ENCODE data around the gene SHISA4.

SHISA4 gene

DNA sequence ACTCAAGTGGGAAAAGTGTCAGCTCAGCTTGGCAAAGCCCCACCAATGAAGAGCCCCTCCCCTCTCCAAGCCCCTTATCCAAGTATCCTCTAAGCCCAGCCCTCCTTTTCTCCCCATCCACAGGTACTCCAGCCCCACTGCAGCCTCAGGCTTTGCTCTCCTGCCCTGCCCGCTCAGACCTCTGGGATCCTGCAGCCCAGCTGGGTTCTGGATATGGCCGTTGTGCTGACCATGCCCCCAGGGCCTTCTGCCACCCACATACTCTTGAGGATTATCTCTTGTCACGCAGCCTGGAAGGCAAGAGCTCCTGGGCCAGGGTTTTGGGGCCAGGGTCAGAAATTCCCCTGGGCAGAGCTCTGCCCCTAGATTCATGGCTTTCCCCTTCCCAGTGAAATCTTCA lies 4.7 kb downstream of the SHISA4 start:
- H3K36me3 ChIP-seq (ENCODE audit: insufficient read depth, low read length) = no peaks in the 10 kb centered on the region
- DNase-seq = no peak
- peaks cover 3% of the 10 kb centered on the region; the same call in 1 of the 2 replicates for H4K20me1 ChIP-seq (ENCODE audit: insufficient read depth, low read length)
- ATAC-seq (ENCODE audit: insufficient read depth, low read depth) = no peak
- H3K9ac ChIP-seq (ENCODE audit: low read depth, low read length) = no peak overlapping the region
- no peak overlapping the region for H3K27ac ChIP-seq (ENCODE audit: low read length)
- peaks cover 6% of the 10 kb centered on the region for H3K27me3 ChIP-seq (ENCODE audit: insufficient read depth, low read length, poor library complexity)
- TF ChIP-seq, protein P1, sequence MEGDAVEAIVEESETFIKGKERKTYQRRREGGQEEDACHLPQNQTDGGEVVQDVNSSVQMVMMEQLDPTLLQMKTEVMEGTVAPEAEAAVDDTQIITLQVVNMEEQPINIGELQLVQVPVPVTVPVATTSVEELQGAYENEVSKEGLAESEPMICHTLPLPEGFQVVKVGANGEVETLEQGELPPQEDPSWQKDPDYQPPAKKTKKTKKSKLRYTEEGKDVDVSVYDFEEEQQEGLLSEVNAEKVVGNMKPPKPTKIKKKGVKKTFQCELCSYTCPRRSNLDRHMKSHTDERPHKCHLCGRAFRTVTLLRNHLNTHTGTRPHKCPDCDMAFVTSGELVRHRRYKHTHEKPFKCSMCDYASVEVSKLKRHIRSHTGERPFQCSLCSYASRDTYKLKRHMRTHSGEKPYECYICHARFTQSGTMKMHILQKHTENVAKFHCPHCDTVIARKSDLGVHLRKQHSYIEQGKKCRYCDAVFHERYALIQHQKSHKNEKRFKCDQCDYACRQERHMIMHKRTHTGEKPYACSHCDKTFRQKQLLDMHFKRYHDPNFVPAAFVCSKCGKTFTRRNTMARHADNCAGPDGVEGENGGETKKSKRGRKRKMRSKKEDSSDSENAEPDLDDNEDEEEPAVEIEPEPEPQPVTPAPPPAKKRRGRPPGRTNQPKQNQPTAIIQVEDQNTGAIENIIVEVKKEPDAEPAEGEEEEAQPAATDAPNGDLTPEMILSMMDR (IDR thresholded peaks at IDR 0.05; ENCODE audit: borderline replicate concordance, extremely low read depth, low read length, poor library complexity, severe bottlenecking) = no peak
- TF ChIP-seq EZH2 (IDR thresholded peaks at IDR 0.05; ENCODE audit: borderline replicate concordance, low read depth, low read length, severe bottlenecking) = no peak
- H3K4me2 ChIP-seq (ENCODE audit: insufficient read depth, low read length) = no peak overlapping the region
- no peaks in the 10 kb centered on the region for H3K9me3 ChIP-seq (ENCODE audit: insufficient read depth, low read length, severe bottlenecking)
- no peaks in the 10 kb centered on the region for H3K79me2 ChIP-seq (ENCODE audit: insufficient read depth, low read length)
- H2AFZ ChIP-seq (ENCODE audit: low read depth, low read length) = no peak overlapping the region
- H3K4me1 ChIP-seq (ENCODE audit: insufficient read depth, low read length) = peaks cover 7% of the 10 kb centered on the region
- no peak overlapping the region for H3K4me3 ChIP-seq (ENCODE audit: low read depth in 1 of 2, low read length in 2 of 2)

DNA sequence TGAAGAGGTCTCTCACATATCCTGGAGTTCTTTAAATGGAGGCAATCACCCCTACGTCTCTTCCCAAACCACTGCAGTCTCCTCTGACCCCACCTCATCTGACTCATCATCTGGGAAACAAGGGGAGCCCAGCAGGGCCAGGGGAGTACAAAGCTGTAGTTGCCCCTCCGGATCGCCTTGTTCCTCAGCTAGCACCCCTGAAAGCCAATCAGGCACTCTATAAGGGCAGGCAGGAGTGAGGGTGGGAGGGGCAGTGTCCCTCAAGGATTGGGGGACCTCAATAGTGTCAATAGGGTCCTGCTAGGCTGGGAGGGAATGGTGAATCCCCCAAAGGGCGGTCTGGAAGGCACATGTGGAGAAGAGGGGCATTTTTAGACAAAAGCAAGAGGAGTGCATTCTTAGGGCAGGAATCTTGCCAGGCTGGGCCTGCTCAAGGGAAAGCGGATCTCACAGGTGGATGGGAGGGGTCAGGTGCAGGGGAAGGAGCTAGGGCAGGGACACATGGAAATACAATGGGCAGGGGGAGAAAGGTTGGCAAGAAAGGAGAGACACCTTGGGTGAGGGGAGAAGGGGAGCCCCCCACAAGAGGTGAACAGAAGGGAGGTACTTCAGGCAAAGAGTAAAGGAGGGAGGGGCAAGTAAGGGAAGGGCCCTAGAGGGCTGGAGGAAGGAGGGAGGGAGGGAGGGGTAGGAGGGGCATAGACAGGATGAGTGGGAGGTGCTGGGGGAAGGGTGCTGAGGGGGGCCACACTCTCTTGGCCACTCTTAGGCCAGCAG lies 5.8 kb downstream of the SHISA4 start:
- no peak overlapping the region for H3K27ac ChIP-seq (ENCODE audit: low read length)
- H3K9ac ChIP-seq (ENCODE audit: low read depth, low read length) = no peak overlapping the region
- H3K79me2 ChIP-seq (ENCODE audit: insufficient read depth, low read length) = no peaks in the 10 kb centered on the region
- H3K4me2 ChIP-seq (ENCODE audit: insufficient read depth, low read length) = no peak overlapping the region
- H3K9me3 ChIP-seq (ENCODE audit: insufficient read depth, low read length, severe bottlenecking) = no peaks in the 10 kb centered on the region
- DNase-seq (peak; percentile 19), ATAC-seq (ENCODE audit: insufficient read depth, low read depth) (no peak)
- H3K4me3 ChIP-seq (ENCODE audit: low read depth in 1 of 2, low read length in 2 of 2) = no peak overlapping the region
- H4K20me1 ChIP-seq (ENCODE audit: insufficient read depth, low read length) = peaks cover 3% of the 10 kb centered on the region; the same call in 1 of the 2 replicates
- no peak overlapping the region for H2AFZ ChIP-seq (ENCODE audit: low read depth, low read length)
- no peaks in the 10 kb centered on the region for H3K36me3 ChIP-seq (ENCODE audit: insufficient read depth, low read length)
- TF ChIP-seq, protein P1 (IDR thresholded peaks at IDR 0.05; ENCODE audit: borderline replicate concordance, extremely low read depth, low read length, poor library complexity, severe bottlenecking) = no peak
- no peak for TF ChIP-seq EZH2 (IDR thresholded peaks at IDR 0.05; ENCODE audit: borderline replicate concordance, low read depth, low read length, severe bottlenecking)
- H3K27me3 ChIP-seq (ENCODE audit: insufficient read depth, low read length, poor library complexity) = peaks cover 6% of the 10 kb centered on the region
- peaks cover 7% of the 10 kb centered on the region for H3K4me1 ChIP-seq (ENCODE audit: insufficient read depth, low read length)

DNA sequence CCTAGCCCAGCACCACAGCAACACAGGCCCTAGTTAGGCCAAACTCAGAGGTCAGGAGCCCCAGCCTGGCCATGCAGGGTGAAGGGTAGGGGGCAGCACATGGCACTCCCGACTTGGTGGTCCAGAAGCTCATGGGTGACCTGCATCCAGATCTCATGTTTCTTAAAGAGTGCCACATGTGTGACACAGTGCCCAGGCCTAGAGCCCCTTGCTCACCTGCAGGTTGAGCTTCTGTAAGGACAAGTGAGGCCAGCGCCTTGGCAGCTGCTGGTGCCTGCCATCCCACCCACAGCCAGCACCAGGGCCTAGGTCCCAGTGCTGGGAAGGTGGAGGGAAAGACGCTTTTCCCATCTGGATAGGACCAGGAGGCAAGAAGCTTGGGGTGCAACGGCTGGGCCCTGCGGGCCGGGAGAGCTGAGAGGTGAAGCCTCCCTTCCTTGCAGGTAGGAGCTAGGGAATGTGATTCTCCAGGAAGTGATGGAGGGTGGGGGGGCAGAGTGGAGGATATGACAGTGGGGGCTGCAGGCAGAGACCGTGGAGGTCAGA lies 6.5 kb downstream of the SHISA4 start:
- H3K9ac ChIP-seq (ENCODE audit: low read depth, low read length) = no peak overlapping the region
- no peaks in the 10 kb centered on the region for H3K9me3 ChIP-seq (ENCODE audit: insufficient read depth, low read length, severe bottlenecking)
- H3K27ac ChIP-seq (ENCODE audit: low read length) = no peak overlapping the region
- H3K4me2 ChIP-seq (ENCODE audit: insufficient read depth, low read length) = no peak overlapping the region
- DNase-seq (no peak), ATAC-seq (ENCODE audit: insufficient read depth, low read depth) (no peak)
- no peak overlapping the region for H2AFZ ChIP-seq (ENCODE audit: low read depth, low read length)
- peaks cover 3% of the 10 kb centered on the region; the same call in 1 of the 2 replicates for H4K20me1 ChIP-seq (ENCODE audit: insufficient read depth, low read length)
- peaks cover 7% of the 10 kb centered on the region for H3K4me1 ChIP-seq (ENCODE audit: insufficient read depth, low read length)
- no peaks in the 10 kb centered on the region for H3K79me2 ChIP-seq (ENCODE audit: insufficient read depth, low read length)
- H3K36me3 ChIP-seq (ENCODE audit: insufficient read depth, low read length) = no peaks in the 10 kb centered on the region
- peaks cover 6% of the 10 kb centered on the region for H3K27me3 ChIP-seq (ENCODE audit: insufficient read depth, low read length, poor library complexity)
- TF ChIP-seq, protein P1 (IDR thresholded peaks at IDR 0.05; ENCODE audit: borderline replicate concordance, extremely low read depth, low read length, poor library complexity, severe bottlenecking) = no peak
- TF ChIP-seq EZH2 (IDR thresholded peaks at IDR 0.05; ENCODE audit: borderline replicate concordance, low read depth, low read length, severe bottlenecking) = no peak
- no peak overlapping the region for H3K4me3 ChIP-seq (ENCODE audit: low read depth in 1 of 2, low read length in 2 of 2)

Data from DND-41 (cell line).